GM19099 (cell line): Measurements from ENCODE around the gene BRK1.

Experiments used
- POLR2A ChIP-seq: IDR thresholded peaks from 3 replicates; pipeline ENCODE4 v1.6.1; 2011; ENCODE audit warnings: low read depth; ENCODE audit not compliant: insufficient read length; ENCODE audit errors: extremely low read depth

The BRK1 gene

DNA sequence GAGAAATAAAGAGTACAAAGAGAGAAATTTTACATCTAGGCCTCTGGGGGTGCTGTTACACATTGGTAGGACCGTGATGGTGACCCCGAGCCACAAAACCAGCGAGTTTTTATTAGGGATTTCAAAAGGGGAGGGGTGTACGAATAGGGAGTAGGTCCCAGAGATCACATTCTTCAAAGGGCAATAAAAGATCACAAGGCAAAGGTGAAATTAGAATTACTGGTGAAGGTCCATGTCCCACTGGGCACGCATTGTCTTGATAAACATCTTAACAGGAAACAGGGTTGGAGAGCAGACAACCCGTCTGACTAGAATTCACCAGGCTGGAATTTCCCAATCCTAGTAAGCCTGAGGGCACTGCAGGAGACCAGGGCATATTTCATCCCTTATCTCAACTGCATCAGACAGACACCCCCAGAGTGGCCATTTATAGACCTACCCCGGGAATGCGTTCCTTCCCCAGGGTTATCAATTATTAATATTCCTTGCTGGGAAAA lies 53.6 kb downstream of the BRK1 start:
- no peak for TF ChIP-seq POLR2A

DNA sequence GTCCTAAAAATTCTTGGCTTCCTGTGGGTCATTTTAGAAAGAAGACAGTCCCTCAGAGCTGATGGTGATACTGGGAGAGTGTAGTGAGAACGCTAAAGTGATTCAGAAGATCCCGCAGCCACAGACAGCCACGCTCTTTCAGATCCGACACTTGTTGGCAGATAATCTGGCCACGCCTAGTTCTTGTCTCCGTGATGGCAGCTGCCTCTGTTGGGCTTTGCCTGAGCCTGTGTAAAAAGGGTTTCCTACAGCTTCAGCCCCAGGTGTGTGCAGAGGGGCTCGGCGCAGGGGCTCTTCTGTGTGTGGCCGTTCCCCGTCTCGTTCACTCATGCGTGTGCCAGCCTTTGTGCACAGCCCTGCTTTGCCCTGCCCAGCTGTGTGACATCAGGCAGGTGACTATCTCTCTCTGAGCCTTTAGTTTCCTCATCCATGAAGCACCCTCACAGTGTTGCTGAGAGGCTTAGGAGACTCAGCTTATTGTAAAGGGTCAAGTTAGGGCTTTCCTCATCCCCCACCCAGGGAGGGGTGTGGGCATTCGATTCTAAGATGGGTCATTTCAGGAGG lies 55.5 kb downstream of the BRK1 start:
- TF ChIP-seq POLR2A, result no peak

DNA sequence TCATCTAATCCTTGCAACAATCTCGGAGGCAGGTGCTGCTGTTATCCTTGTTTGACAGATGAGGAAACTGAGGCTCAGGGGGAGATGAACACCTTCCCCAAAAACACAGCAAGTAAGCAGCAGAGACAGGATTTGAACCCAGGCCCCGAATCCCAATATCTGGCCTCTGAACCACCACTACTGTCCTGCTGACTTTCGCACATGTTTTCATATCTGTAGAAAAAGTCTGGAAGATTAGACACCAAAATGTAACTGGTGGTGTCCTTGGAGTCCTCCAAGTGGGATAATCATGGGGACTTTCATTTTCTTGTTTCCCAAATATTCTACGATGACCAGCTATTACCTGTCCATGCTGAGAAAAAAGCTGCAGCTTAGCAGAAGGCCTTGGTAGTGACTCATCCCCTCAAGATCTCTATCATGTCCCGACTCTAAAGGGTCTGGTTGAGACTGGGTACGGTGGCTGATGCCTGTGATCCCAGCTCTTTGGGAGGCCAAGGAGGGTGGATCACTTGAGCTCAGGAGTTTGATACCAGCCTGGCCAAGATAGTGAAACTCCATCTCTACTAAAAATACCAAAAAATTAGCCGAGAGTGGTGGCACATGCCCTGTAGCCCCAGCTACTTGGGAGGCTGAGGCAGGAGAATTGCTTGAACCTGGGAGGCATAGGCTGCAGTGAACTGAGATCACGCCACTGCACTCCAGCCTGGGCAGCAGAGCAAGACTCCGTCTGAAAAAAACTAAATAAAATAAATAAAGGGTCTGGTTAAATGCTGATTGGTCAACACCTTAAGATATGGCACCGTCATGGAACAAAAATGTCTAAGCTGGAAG lies 57.8 kb downstream of the BRK1 start:
- no peak for TF ChIP-seq POLR2A

DNA sequence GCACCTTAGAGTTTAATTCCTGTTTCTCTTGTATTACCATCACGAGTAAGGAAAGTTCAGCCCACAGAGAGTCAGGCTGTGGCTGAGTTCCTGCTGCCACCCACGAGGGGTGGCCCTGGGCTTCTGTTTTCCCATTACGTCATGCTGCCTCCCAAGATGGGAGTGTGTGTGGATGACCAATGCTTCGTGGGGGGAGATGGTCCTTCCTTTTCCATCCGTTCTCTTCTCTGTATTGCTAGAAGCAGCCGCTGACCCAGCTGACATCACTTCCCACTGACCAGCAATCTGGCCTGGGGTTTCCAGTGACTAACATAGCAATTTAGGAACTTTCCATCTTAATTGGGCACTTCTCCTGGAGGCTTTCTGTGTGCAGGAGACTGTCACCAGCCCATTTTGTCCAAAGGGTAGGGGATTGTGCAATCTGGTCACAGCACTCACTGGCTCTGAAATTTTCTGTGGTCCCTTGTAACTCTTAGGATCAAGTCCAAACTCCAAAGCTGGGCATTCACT lies 58.5 kb downstream of the BRK1 start:
- no peak for TF ChIP-seq POLR2A
